Measurements from ENCODE around the gene CDH24.

DNA sequence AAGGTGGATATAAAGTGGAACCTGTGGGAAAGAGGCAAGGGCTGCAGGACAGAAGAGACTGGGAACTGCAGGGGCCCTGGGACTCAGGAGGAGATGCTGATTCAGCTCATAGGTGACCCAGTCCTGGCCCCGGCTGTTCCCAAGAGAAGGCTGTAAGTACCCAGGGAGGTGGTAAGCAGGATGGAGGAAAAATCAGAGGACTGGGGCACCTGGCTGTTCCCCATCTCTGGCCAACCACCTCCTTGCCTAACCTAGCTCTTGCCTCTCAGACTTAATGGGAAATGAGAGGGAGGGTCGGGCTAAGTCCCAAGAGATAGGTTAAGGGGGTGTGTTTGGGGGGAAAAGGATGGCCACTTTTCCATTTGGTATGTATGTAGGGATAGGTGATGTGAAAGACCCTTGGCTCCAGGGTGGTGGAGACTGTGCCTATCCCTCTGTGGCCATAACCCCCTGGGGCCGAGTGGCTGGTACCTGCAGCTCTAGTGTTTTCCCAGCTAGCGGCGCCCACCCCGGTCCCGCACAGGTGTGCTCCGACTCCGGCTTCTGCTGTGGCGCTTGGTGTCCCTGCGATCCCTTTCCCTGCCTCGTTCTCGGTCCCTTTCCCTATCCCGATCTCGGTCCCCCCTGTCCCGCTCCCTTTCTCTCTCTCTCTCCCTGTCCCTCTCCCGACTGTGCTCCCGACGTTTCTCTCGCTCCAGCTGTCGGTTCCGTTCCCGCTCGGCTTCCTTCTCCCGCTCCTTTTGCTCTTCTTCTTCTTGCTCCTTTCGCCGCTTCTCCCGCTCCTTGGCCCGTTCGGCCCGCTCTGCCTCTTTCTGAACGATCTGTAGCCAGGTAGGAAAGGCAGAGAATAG, 1.6 kb upstream of the CDH24 start:
- TF ChIP-seq, protein P1, sequence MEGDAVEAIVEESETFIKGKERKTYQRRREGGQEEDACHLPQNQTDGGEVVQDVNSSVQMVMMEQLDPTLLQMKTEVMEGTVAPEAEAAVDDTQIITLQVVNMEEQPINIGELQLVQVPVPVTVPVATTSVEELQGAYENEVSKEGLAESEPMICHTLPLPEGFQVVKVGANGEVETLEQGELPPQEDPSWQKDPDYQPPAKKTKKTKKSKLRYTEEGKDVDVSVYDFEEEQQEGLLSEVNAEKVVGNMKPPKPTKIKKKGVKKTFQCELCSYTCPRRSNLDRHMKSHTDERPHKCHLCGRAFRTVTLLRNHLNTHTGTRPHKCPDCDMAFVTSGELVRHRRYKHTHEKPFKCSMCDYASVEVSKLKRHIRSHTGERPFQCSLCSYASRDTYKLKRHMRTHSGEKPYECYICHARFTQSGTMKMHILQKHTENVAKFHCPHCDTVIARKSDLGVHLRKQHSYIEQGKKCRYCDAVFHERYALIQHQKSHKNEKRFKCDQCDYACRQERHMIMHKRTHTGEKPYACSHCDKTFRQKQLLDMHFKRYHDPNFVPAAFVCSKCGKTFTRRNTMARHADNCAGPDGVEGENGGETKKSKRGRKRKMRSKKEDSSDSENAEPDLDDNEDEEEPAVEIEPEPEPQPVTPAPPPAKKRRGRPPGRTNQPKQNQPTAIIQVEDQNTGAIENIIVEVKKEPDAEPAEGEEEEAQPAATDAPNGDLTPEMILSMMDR (IDR thresholded peaks at IDR 0.05) = no peak
- TF ChIP-seq POLR2A (IDR thresholded peaks at IDR 0.05) = no peak

Measured in body of pancreas (tissue), 4 donors.